Prostate gland (tissue), 2 donors: Measurements from ENCODE around the gene TMEM170B.

ENCODE experiments used
- POLR2A ChIP-seq: fragments of 450-650 bp; IDR thresholded peaks from one replicate; pipeline ENCODE4 v1.6.1; 2016; ENCODE audit warnings: antibody characterized with exemption, mild to moderate bottlenecking
- POLR2AphosphoS5 ChIP-seq: sonication (generic); formaldehyde crosslinking; IDR thresholded peaks from one replicate; pipeline ENCODE4 v1.6.1; 2017; ENCODE audit warnings: antibody characterized with exemption
- TF ChIP-seq, protein P1 (sequence below), 4 experiments: fragments of 200-600 bp in 2 of 4; fragments of 450-650 bp in 2 of 4; sonication (generic) in 2 of 4; IDR thresholded peaks; 1 replicate in 3 of 4; 2 replicates in 1 of 4; pipeline ENCODE4 v1.5.1; 2016 to 2019; ENCODE audit warnings: antibody characterized with exemption in 4 of 4, mild to moderate bottlenecking in 2 of 4, moderate library complexity in 2 of 4

DNA sequence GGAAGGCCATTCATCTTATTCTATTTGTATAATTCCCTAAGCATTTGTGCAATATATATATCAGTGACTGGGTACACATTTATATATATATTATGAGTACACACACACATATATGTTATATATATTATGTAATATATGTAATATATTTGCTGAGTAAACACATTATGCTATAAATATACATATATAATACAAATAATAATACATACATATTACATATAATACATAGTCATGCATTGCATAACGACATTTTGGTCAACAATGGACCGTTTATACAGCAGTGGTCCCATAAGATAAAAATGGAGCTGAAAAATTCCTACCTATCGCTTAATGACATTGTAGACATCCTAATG is 11.4 kb upstream of the TMEM170B start:
- TF ChIP-seq, protein P1, sequence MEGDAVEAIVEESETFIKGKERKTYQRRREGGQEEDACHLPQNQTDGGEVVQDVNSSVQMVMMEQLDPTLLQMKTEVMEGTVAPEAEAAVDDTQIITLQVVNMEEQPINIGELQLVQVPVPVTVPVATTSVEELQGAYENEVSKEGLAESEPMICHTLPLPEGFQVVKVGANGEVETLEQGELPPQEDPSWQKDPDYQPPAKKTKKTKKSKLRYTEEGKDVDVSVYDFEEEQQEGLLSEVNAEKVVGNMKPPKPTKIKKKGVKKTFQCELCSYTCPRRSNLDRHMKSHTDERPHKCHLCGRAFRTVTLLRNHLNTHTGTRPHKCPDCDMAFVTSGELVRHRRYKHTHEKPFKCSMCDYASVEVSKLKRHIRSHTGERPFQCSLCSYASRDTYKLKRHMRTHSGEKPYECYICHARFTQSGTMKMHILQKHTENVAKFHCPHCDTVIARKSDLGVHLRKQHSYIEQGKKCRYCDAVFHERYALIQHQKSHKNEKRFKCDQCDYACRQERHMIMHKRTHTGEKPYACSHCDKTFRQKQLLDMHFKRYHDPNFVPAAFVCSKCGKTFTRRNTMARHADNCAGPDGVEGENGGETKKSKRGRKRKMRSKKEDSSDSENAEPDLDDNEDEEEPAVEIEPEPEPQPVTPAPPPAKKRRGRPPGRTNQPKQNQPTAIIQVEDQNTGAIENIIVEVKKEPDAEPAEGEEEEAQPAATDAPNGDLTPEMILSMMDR (IDR thresholded peaks at IDR 0.05) = no peak
- no peak for TF ChIP-seq POLR2AphosphoS5
- TF ChIP-seq POLR2A = no peak
